Hepatocyte (in vitro differentiated cells): ENCODE results near the gene TSPEAR. TPM values are rescaled to one million over a fixed set of nuclear protein-coding genes. Genes with fewer than 3 reads are reported as not detected.

Experiments
- DNase-seq: peaks from one replicate; pipeline ENCODE4 v3.0.0-alpha.2; 2016; ENCODE audit warnings: low spot score
- H2AFZ ChIP-seq: fragments of 200-600 bp; sonication (generic); 2 replicates; pipeline ENCODE4 v1.6.0; 2016; ENCODE audit warnings: antibody characterized with exemption, mild to moderate bottlenecking
- H3K27ac ChIP-seq: fragments of 200-600 bp; sonication (generic); 2 replicates; pipeline ENCODE4 v1.5.1; 2016; ENCODE audit warnings: mild to moderate bottlenecking
- H3K27me3 ChIP-seq: fragments of 200-600 bp; sonication (generic); 2 replicates; pipeline ENCODE4 v1.6.1; 2016
- H3K36me3 ChIP-seq: fragments of 200-600 bp; sonication (generic); replicated peaks from 2 replicates; pipeline ENCODE4 v1.5.1; 2016; ENCODE audit warnings: low read depth; ENCODE audit not compliant: insufficient read depth
- H3K4me1 ChIP-seq: fragments of 200-600 bp; sonication (generic); 2 replicates; pipeline ENCODE4 v1.5.1; 2016; ENCODE audit warnings: mild to moderate bottlenecking, moderate library complexity; ENCODE audit not compliant: insufficient read depth
- H3K4me2 ChIP-seq: fragments of 200-600 bp; sonication (generic); 2 replicates; pipeline ENCODE4 v1.6.0; 2016
- H3K4me3 ChIP-seq: fragments of 200-600 bp; sonication (generic); 2 replicates; pipeline ENCODE4 v1.5.1; 2016; ENCODE audit warnings: mild to moderate bottlenecking
- H3K79me2 ChIP-seq: fragments of 200-600 bp; sonication (generic); 2 replicates; pipeline ENCODE4 v1.6.0; 2017; ENCODE audit warnings: mild to moderate bottlenecking
- H3K9me2 ChIP-seq: fragments of 200-600 bp; sonication (generic); replicated peaks from 2 replicates; pipeline ENCODE4 v1.6.0; 2017; ENCODE audit warnings: mild to moderate bottlenecking; ENCODE audit not compliant: insufficient read depth
- H3K9me3 ChIP-seq: fragments of 200-600 bp; sonication (generic); 2 replicates; pipeline ENCODE4 v1.5.1; 2016; ENCODE audit warnings: low read depth, mild to moderate bottlenecking
- H4K20me1 ChIP-seq: fragments of 200-600 bp; sonication (generic); 2 replicates; pipeline ENCODE4 v1.6.0; 2016; ENCODE audit warnings: mild to moderate bottlenecking; ENCODE audit not compliant: insufficient read depth, poor library complexity, severe bottlenecking
- CTCF ChIP-seq: fragments of 200-600 bp; sonication (generic); IDR thresholded peaks from 2 replicates; pipeline ENCODE4 v1.5.1; 2016; ENCODE audit warnings: antibody characterized with exemption, mild to moderate bottlenecking; ENCODE audit not compliant: poor library complexity
- EZH2 ChIP-seq: fragments of 200-600 bp; sonication (generic); IDR thresholded peaks from 2 replicates; pipeline ENCODE4 v1.6.1; 2016; ENCODE audit warnings: antibody characterized with exemption, mild to moderate bottlenecking, borderline replicate concordance
- EZH2phosphoT487 ChIP-seq: fragments of 200-600 bp; sonication (generic); IDR thresholded peaks from one replicate; pipeline ENCODE4 v1.6.1; 2018; ENCODE audit warnings: antibody characterized with exemption, mild to moderate bottlenecking, low read depth, moderate library complexity; ENCODE audit not compliant: unreplicated experiment, severe bottlenecking
- WGBS: methylation state at CpG from one replicate; pipeline ENCODE4 v1.1.6; 2016; ENCODE audit warnings: low lambda C conversion rate; ENCODE audit errors: missing lambda C conversion rate; 5-methylcytosine and 5-hydroxymethylcytosine counted together
- polyA plus RNA-seq: library from polyadenylated mRNA; unstranded; fragments of >200 nt; fragmentation: Nextera tagmentation; extraction: Ambion mirVana; gene quantifications from 2 replicates; pipeline ENCODE4 v1.2.1, GENCODE V29; 2016
- total RNA-seq: library from RNA; depleted of rRNA; stranded (reverse); fragments of >200 nt; gene quantifications from 2 replicates; pipeline ENCODE4 v1.2.3, GENCODE V29; 2014

The TSPEAR gene
- total and polyA plus RNA-seq, 2 experiments from 2014 or later = 0.35 TPM; not detected in 1

- Histone ChIP-seq H3K36me3 (no peaks in the 10 kb centered on the region), H2AFZ (no peak overlapping the region), H3K79me2 (no peaks in the 10 kb centered on the region), H3K27ac (no peak overlapping the region), H3K4me1 (no peaks in the 10 kb centered on the region), H3K4me2 (no peak overlapping the region), H4K20me1 (no peaks in the 10 kb centered on the region), H3K9me2 (no peaks in the 10 kb centered on the region), H3K27me3 (no peaks in the 10 kb centered on the region), H3K9me3 (no peaks in the 10 kb centered on the region), H3K4me3 (no peak overlapping the region)
- TF ChIP-seq CTCF (no peak), EZH2phosphoT487 (no peak), EZH2 (no peak)
- DNase-seq = no peak
- 97% methylated on average over 36 of the region's 36 CpGs for WGBS
These were observed 244.1 kb downstream of the TSPEAR start for GRCh38 chr21:44466996-44467858.

GRCh38 chr21:44466351-44466954 lies 244.9 kb downstream of the TSPEAR start:
- H4K20me1 ChIP-seq = no peaks in the 10 kb centered on the region
- no peak overlapping the region for H3K27ac ChIP-seq
- H3K4me1 ChIP-seq = no peaks in the 10 kb centered on the region
- H3K4me2 ChIP-seq = no peak overlapping the region
- H3K36me3 ChIP-seq = no peaks in the 10 kb centered on the region
- H2AFZ ChIP-seq = no peak overlapping the region
- H3K9me3 ChIP-seq = no peaks in the 10 kb centered on the region
- no peaks in the 10 kb centered on the region for H3K9me2 ChIP-seq
- DNase-seq = no peak
- no peak overlapping the region for H3K4me3 ChIP-seq
- no peaks in the 10 kb centered on the region for H3K27me3 ChIP-seq
- H3K79me2 ChIP-seq = no peaks in the 10 kb centered on the region
- 92% methylated on average over 16 of the region's 16 CpGs for WGBS
- TF ChIP-seq CTCF (no peak), EZH2phosphoT487 (no peak), EZH2 (no peak)

DNA sequence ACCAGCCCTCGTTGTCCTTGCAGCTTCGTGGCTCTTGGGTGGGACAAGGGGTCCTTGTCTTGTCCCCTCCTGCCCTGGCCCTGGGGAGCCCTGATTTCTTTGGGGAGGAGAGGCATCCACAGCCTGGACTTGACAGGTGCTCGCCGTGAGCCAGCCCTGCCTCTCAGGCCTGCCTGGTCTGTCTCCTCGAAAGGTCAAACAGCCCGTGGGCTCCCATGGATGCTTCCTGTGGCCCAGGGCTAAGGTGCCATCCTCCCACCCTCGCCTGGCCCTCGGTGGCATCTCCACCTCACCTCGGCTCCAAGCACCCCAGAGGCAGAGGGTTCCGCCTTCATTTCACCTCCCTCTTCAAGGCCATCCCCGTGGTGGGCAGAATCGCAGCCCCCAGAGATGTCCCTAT lies 247.0 kb downstream of the TSPEAR start:
- Histone ChIP-seq H3K9me2 (no peaks in the 10 kb centered on the region), H4K20me1 (no peaks in the 10 kb centered on the region), H3K4me2 (no peak overlapping the region), H3K9me3 (no peaks in the 10 kb centered on the region), H3K27me3 (no peaks in the 10 kb centered on the region), H3K4me1 (no peaks in the 10 kb centered on the region), H3K36me3 (no peaks in the 10 kb centered on the region), H2AFZ (no peak overlapping the region), H3K27ac (no peak overlapping the region), H3K4me3 (no peak overlapping the region), H3K79me2 (no peaks in the 10 kb centered on the region)
- no peak for DNase-seq
- WGBS = 90% methylated on average over 12 of the region's 12 CpGs
- TF ChIP-seq EZH2 = no peak
- no peak for TF ChIP-seq EZH2phosphoT487
- no peak for TF ChIP-seq CTCF
